GM21529 (cell line): Measurements from ENCODE around the gene PDE1C.

Experiments used
- ATAC-seq: cut with Tn5 transposase; IDR thresholded peaks from one replicate; pipeline ENCODE4 v1.9.1; 2021; ENCODE audit not compliant: unreplicated experiment

PDE1C gene

GRCh38 chr7:31953432-31953831 lies 116.8 kb downstream of the PDE1C start:
- ATAC-seq = no peak

- ATAC-seq = no peak
Measured at GRCh38 chr7:31950091-31950755, 120.0 kb downstream of the PDE1C start.

GRCh38 chr7:31948029-31948428 lies 122.2 kb downstream of the PDE1C start:
- ATAC-seq = no peak

GRCh38 chr7:31940167-31940566 lies 130.0 kb downstream of the PDE1C start:
- no peak for ATAC-seq

GRCh38 chr7:31939076-31939475 lies 131.1 kb downstream of the PDE1C start:
- ATAC-seq = no peak

- ATAC-seq = no peak
Measured at GRCh38 chr7:31938650-31939049, 131.6 kb downstream of the PDE1C start.

GRCh38 chr7:31937982-31938381 lies 132.2 kb downstream of the PDE1C start:
- no peak for ATAC-seq

- no peak for ATAC-seq
Measured at GRCh38 chr7:31935124-31936054, 134.8 kb downstream of the PDE1C start.

- ATAC-seq = no peak
Measured at GRCh38 chr7:31934551-31934950, 135.7 kb downstream of the PDE1C start.

GRCh38 chr7:31933481-31933880 lies 136.7 kb downstream of the PDE1C start:
- no peak for ATAC-seq

GRCh38 chr7:31926991-31927584 lies 143.1 kb downstream of the PDE1C start:
- no peak for ATAC-seq

- ATAC-seq = no peak
Measured at GRCh38 chr7:31925753-31926454, 144.3 kb downstream of the PDE1C start.

- ATAC-seq = no peak
Measured at GRCh38 chr7:31924251-31924650, 146.0 kb downstream of the PDE1C start.

GRCh38 chr7:31922848-31923247 lies 147.4 kb downstream of the PDE1C start:
- ATAC-seq = no peak

GRCh38 chr7:31921047-31921446 lies 149.2 kb downstream of the PDE1C start:
- no peak for ATAC-seq

- no peak for ATAC-seq
Measured at GRCh38 chr7:31919678-31920369, 150.4 kb downstream of the PDE1C start.

GRCh38 chr7:31918706-31919393 lies 151.4 kb downstream of the PDE1C start:
- ATAC-seq = no peak

GRCh38 chr7:31917256-31917655 lies 153.0 kb downstream of the PDE1C start:
- ATAC-seq = no peak

GRCh38 chr7:31910191-31910590 lies 160.0 kb downstream of the PDE1C start:
- no peak for ATAC-seq
